ENCODE measurements around the gene MS4A10. TPM values are rescaled to one million over a fixed set of nuclear protein-coding genes. Genes with fewer than 3 reads are reported as not detected.
"Not testable (repeated sequence)": the region's sequence is repeated elsewhere in the genome, so short reads cannot be mapped to it uniquely, and the experiment has no call there.

Gene MS4A10
- polyA plus RNA-seq, 3 donors, result not detected

- Histone ChIP-seq H3K9me3 (replicated peaks in 1 of 2; ENCODE audit: control insufficient read depth in 1 of 2, insufficient read depth in 1 of 2, low read length in 2 of 2) (no peaks in the 10 kb centered on the region), H3K27me3 (ENCODE audit: control insufficient read depth in 2 of 2, insufficient read depth in 2 of 2, low read length in 2 of 2) (peaks cover 4 to 8% of the 10 kb centered on the region in 2 donors), H4K20me1 (ENCODE audit: insufficient read depth, low read length) (no peaks in the 10 kb centered on the region), H3K4me2 (replicated peaks; ENCODE audit: extremely low read depth, low read length, poor library complexity, severe bottlenecking) (no peak within 1 kb of the TSS), H3K27ac (ENCODE audit: low read depth in 1 of 2, low read length in 2 of 2) (no peak within 1 kb of the TSS), H3K79me2 (ENCODE audit: insufficient read depth, low read length) (no peaks in the 10 kb centered on the region), H2AFZ (ENCODE audit: insufficient read depth, low read depth, low read length, poor library complexity, severe bottlenecking) (no peak within 1 kb of the TSS), H3K9ac (ENCODE audit: insufficient read depth, low read length, poor library complexity, severe bottlenecking) (no peak within 1 kb of the TSS), H3K36me3 (replicated peaks in 1 of 2; ENCODE audit: control insufficient read depth in 1 of 2, insufficient read depth in 2 of 2, low read length in 2 of 2) (no peaks in the 10 kb centered on the region), H3K4me3 (replicated peaks in 1 of 3; ENCODE audit: low read depth in 2 of 3, low read length in 3 of 3) (no peak within 1 kb of the TSS), H3K4me1 (ENCODE audit: control insufficient read depth in 1 of 2, insufficient read depth in 2 of 2, low read length in 2 of 2) (peaks cover 12% of the 10 kb centered on the region in 2 donors)
- no peak within 1 kb of the TSS for H3K27ac Mint-ChIP-seq
- DNase-seq, result no peak
- peaks cover 18% of the 10 kb centered on the region for H3K4me1 Mint-ChIP-seq
- TF ChIP-seq CTCF (IDR thresholded peaks at IDR 0.05), result peak; percentile 62
- no peaks in the 10 kb centered on the region for H3K36me3 Mint-ChIP-seq
- no peak within 1 kb of the TSS for H3K4me3 Mint-ChIP-seq
- WGBS (ENCODE audit: insufficient coverage), result 86% methylated on average over 9 of the region's 14 CpGs
- intact Hi-C loops (cut with micrococcal nuclease), result no loop called here
- peaks cover 14 to 36% (median 27%) of the 10 kb centered on the region in 3 donors for H3K27me3 Mint-ChIP-seq (ENCODE audit: low read depth in 3 of 3)
- H3K9me3 Mint-ChIP-seq, result peaks cover 0 to 5% (median 0%) of the 10 kb centered on the region in 7 donors
Measured at GRCh38 chr11:60756307-60757032, 28.7 kb upstream of the MS4A10 start, which contains the start of gene MS4A15. TSS of gene MS4A15 (plus strand) at chr11:60756867. CDS start at chr11:60763734, 6,867 bp downstream.

DNA sequence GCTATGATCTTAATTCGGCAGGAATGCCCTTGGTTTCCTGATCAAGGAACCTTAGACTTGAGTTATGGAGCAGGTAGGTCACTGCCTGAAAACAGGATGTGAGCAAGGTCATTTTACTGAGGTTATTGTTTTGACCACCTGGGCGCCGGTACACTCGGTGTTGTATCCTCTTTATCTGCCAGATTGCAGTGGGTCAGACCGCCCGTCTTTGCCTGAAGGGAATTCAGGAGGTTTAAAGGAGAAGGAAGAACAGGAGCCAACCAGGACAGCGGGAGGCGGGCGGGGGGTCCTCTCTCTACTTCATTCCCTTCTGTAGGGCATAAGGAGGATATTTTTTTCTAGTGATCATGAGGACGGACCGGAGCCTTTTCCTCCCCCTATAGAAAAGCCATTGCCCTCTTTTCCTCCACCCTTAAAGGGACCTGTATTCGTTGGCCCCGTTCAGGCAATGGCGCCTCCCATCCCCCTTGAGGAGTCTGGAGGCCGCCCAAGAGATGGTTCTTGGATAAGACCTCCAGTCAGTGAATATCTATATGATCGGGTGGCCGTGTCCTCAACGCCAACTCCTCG, 27.8 kb upstream of the MS4A10 start:
- no peak overlapping the region for H3K4me3 ChIP-seq (replicated peaks in 1 of 3; ENCODE audit: low read depth in 2 of 3, low read length in 3 of 3)
- peaks cover 12% of the 10 kb centered on the region in 2 donors for H3K4me1 ChIP-seq (ENCODE audit: control insufficient read depth in 1 of 2, insufficient read depth in 2 of 2, low read length in 2 of 2)
- no peak for DNase-seq
- H3K36me3 ChIP-seq (replicated peaks in 1 of 2; ENCODE audit: control insufficient read depth in 1 of 2, insufficient read depth in 2 of 2, low read length in 2 of 2), result no peaks in the 10 kb centered on the region
- intact Hi-C loops (cut with micrococcal nuclease), result no loop called here
- 92% methylated on average over 9 of the region's 19 CpGs for WGBS (ENCODE audit: insufficient coverage)
- H3K79me2 ChIP-seq (ENCODE audit: insufficient read depth, low read length), result no peaks in the 10 kb centered on the region
- H3K27me3 Mint-ChIP-seq (ENCODE audit: low read depth in 3 of 3), result peaks cover 11 to 31% (median 27%) of the 10 kb centered on the region in 3 donors
- H3K4me1 Mint-ChIP-seq, result peaks cover 21% of the 10 kb centered on the region
- H3K9me3 Mint-ChIP-seq, result peaks cover 0 to 5% (median 0%) of the 10 kb centered on the region in 7 donors
- no peak overlapping the region for H3K27ac ChIP-seq (ENCODE audit: low read depth in 1 of 2, low read length in 2 of 2)
- H3K27ac Mint-ChIP-seq, result no peak overlapping the region
- H3K27me3 ChIP-seq (ENCODE audit: control insufficient read depth in 2 of 2, insufficient read depth in 2 of 2, low read length in 2 of 2), result peaks cover 4 to 8% of the 10 kb centered on the region in 2 donors
- H3K4me3 Mint-ChIP-seq, result no peak overlapping the region
- no peak overlapping the region for H3K4me2 ChIP-seq (replicated peaks; ENCODE audit: extremely low read depth, low read length, poor library complexity, severe bottlenecking)
- no peak for TF ChIP-seq CTCF (IDR thresholded peaks at IDR 0.05)
- H4K20me1 ChIP-seq (ENCODE audit: insufficient read depth, low read length), result no peaks in the 10 kb centered on the region
- H2AFZ ChIP-seq (ENCODE audit: insufficient read depth, low read depth, low read length, poor library complexity, severe bottlenecking), result no peak overlapping the region
- no peaks in the 10 kb centered on the region for H3K36me3 Mint-ChIP-seq
- H3K9ac ChIP-seq (ENCODE audit: insufficient read depth, low read length, poor library complexity, severe bottlenecking), result no peak overlapping the region
- no peaks in the 10 kb centered on the region for H3K9me3 ChIP-seq (replicated peaks in 1 of 2; ENCODE audit: control insufficient read depth in 1 of 2, insufficient read depth in 1 of 2, low read length in 2 of 2)

- H3K36me3 Mint-ChIP-seq; H3K36me3 ChIP-seq (replicated peaks in 1 of 2; ENCODE audit: control insufficient read depth in 1 of 2, insufficient read depth in 2 of 2, low read length in 2 of 2); H3K79me2 ChIP-seq (ENCODE audit: insufficient read depth, low read length); H3K27ac Mint-ChIP-seq; DNase-seq; H3K27me3 ChIP-seq (ENCODE audit: control insufficient read depth in 2 of 2, insufficient read depth in 2 of 2, low read length in 2 of 2); H3K9me3 ChIP-seq (replicated peaks in 1 of 2; ENCODE audit: control insufficient read depth in 1 of 2, insufficient read depth in 1 of 2, low read length in 2 of 2); H3K9me3 Mint-ChIP-seq; H3K4me3 ChIP-seq (replicated peaks in 1 of 3; ENCODE audit: low read depth in 2 of 3, low read length in 3 of 3); H2AFZ ChIP-seq (ENCODE audit: insufficient read depth, low read depth, low read length, poor library complexity, severe bottlenecking); intact Hi-C loops (cut with micrococcal nuclease); H4K20me1 ChIP-seq (ENCODE audit: insufficient read depth, low read length); H3K27ac ChIP-seq (ENCODE audit: low read depth in 1 of 2, low read length in 2 of 2); H3K4me2 ChIP-seq (replicated peaks; ENCODE audit: extremely low read depth, low read length, poor library complexity, severe bottlenecking); H3K9ac ChIP-seq (ENCODE audit: insufficient read depth, low read length, poor library complexity, severe bottlenecking): not testable (repeated sequence)
- H3K4me1 ChIP-seq (ENCODE audit: control insufficient read depth in 1 of 2, insufficient read depth in 2 of 2, low read length in 2 of 2), result peaks cover 12% of the 10 kb centered on the region in 2 donors
- peaks cover 11 to 25% (median 16%) of the 10 kb centered on the region in 3 donors for H3K27me3 Mint-ChIP-seq (ENCODE audit: low read depth in 3 of 3)
- WGBS (ENCODE audit: insufficient coverage), result no CpG with 5 or more reads among the region's 4 CpGs
- peak overlapping the region in 1 of 2 donors; percentile 42 for H3K4me3 Mint-ChIP-seq
- peaks cover 21% of the 10 kb centered on the region for H3K4me1 Mint-ChIP-seq
Measured at GRCh38 chr11:60758671-60759070, 26.5 kb upstream of the MS4A10 start.

Data from CD14-positive monocyte (primary cell).